Measurements from ENCODE around the gene IRF8. TPM values are rescaled to one million over a fixed set of nuclear protein-coding genes. Genes with fewer than 3 reads are reported as not detected.

The IRF8 gene, protein sequence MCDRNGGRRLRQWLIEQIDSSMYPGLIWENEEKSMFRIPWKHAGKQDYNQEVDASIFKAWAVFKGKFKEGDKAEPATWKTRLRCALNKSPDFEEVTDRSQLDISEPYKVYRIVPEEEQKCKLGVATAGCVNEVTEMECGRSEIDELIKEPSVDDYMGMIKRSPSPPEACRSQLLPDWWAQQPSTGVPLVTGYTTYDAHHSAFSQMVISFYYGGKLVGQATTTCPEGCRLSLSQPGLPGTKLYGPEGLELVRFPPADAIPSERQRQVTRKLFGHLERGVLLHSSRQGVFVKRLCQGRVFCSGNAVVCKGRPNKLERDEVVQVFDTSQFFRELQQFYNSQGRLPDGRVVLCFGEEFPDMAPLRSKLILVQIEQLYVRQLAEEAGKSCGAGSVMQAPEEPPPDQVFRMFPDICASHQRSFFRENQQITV
- total RNA-seq, result not detected in 2 replicates

DNA sequence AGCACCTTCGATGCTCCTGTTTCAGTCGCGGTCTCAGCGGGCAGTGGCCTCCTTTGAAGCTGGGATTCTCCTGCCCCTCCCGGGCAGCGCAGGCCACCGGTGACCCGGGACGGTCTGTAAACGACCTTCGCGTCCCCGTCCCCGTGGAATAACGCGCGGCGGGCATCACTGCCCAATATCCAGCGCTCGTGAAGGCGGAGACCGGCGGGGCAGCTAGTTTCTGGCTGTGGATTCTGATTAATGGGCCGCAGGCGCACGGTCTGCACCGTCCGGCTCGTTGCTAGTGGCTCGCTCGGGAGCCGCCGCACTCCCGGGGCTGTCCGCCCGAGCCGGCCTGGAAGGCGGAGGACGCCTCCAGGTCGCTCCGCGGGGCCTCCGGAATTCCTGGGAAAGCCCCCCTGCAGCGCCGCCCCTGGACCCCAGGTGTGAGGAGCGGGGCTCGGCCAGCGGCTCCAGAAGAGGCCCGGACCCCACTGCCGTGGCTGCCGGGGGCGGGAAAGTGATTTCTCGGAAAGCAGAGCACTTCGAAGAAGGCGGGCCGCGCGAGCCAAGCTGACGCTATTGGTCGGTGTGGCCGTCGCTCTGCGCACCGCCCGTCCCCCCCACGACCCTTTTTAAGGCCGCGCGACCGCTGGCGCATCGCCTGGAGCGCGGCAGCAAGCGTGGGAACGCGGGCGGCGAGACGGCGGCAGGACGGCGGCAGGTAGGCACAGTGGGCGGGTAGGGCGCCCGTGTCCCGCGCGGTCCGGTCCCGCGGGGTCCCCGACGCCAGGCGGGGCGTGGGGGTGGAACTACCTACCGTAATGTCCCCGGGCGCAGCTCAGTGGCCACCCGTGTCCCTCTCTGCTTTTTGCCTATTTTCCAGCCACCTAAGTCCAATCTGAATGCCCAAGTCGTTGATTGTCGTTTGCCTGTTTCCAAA is at the start of gene IRF8:
IRF8 (plus strand) TSS at position 642 of the 922 bp plus-strand sequence. CDS start 3,854 bp downstream, outside the sequence.
- Histone ChIP-seq H3K36me3 (ENCODE audit: control insufficient read depth, insufficient read depth, low read length) (no peaks in the 10 kb centered on the region), H3K4me3 (ENCODE audit: low read depth, low read length) (no peak within 1 kb of the TSS), H3K27me3 (ENCODE audit: control insufficient read depth, insufficient read depth, low read length) (peaks cover 28% of the 10 kb centered on the region)
- DNase-seq (ENCODE audit: low read depth) (no peak), FAIRE-seq (no peak)
- TF ChIP-seq CTCF (IDR thresholded peaks at IDR 0.05; ENCODE audit: insufficient read depth, low read length, severe bottlenecking), result no peak

DNA sequence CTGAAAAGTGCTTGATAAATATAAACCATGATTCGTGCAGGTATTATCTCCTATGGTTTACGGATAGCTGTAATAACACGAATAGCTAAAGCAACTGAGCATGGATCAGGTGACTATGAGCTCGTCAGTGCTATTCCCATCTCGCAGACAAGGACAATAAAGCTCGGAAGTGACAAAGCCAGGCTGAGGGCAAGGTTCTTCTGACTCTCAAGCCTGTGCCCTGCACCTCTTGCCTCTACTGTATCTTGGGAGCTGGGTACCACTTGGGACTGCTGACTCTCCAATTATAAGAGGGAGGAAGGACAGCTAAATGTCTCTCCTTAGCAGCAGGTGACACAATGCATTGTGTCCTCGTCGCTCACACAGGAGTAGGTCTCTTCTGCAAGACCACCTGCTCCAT is 49.6 kb upstream of the IRF8 start:
- no peak for TF ChIP-seq CTCF (IDR thresholded peaks at IDR 0.05; ENCODE audit: insufficient read depth, low read length, severe bottlenecking)
- DNase-seq (ENCODE audit: low read depth) (no peak), FAIRE-seq (no peak)
- Histone ChIP-seq H3K4me3 (ENCODE audit: low read depth, low read length) (no peak overlapping the region), H3K36me3 (ENCODE audit: control insufficient read depth, insufficient read depth, low read length) (no peaks in the 10 kb centered on the region), H3K27me3 (ENCODE audit: control insufficient read depth, insufficient read depth, low read length) (peaks cover 5% of the 10 kb centered on the region)

- no peak for TF ChIP-seq CTCF (IDR thresholded peaks at IDR 0.05; ENCODE audit: insufficient read depth, low read length, severe bottlenecking)
- no peak for DNase-seq (ENCODE audit: low read depth)
- Histone ChIP-seq H3K4me3 (ENCODE audit: low read depth, low read length) (no peak overlapping the region), H3K36me3 (ENCODE audit: control insufficient read depth, insufficient read depth, low read length) (no peaks in the 10 kb centered on the region), H3K27me3 (ENCODE audit: control insufficient read depth, insufficient read depth, low read length) (peaks cover 2% of the 10 kb centered on the region)
- FAIRE-seq, result no peak
Observed at GRCh38 chr16:85850344-85850880, 48.5 kb upstream of the IRF8 start.

- no peak for TF ChIP-seq CTCF (IDR thresholded peaks at IDR 0.05; ENCODE audit: insufficient read depth, low read length, severe bottlenecking)
- DNase-seq (ENCODE audit: low read depth) (peak; percentile 9), FAIRE-seq (no peak)
- peaks cover 2% of the 10 kb centered on the region for H3K27me3 ChIP-seq (ENCODE audit: control insufficient read depth, insufficient read depth, low read length)
- no peak overlapping the region for H3K4me3 ChIP-seq (ENCODE audit: low read depth, low read length)
- no peaks in the 10 kb centered on the region for H3K36me3 ChIP-seq (ENCODE audit: control insufficient read depth, insufficient read depth, low read length)
Observed at GRCh38 chr16:85851034-85851785, 47.8 kb upstream of the IRF8 start.

Data from bronchial epithelial cell (primary cell).